ENCODE data around the gene CACNB3. TPM values are rescaled to one million over a fixed set of nuclear protein-coding genes. Genes with fewer than 3 reads are reported as not detected.

The CACNB3 gene
- total and polyA plus RNA-seq, 2 of the 13 experiments (the other 11 are each of a cell fraction or from before 2014, with no cell fraction given) = 0.29 to 0.54 TPM

- TF ChIP-seq NFAT5 (CRISPR knock-in tag; IDR thresholded peaks at IDR 0.05) (no peak), THYN1 (CRISPR knock-in tag; IDR thresholded peaks at IDR 0.05; ENCODE audit: borderline replicate concordance, low read depth) (no peak), SATB2 (CRISPR knock-in tag; IDR thresholded peaks at IDR 0.05) (no peak), XBP1 (CRISPR knock-in tag; IDR thresholded peaks at IDR 0.05) (no peak), ZNF614 (CRISPR knock-in tag; IDR thresholded peaks at IDR 0.05; ENCODE audit: borderline replicate concordance) (no peak), ZNF83 (CRISPR knock-in tag; IDR thresholded peaks at IDR 0.05; ENCODE audit: borderline replicate concordance) (0 out of 2 replicates have a peak, but pooled peaks have one; percentile 28), ZNF503 (CRISPR knock-in tag; IDR thresholded peaks at IDR 0.05) (no peak), ZNF691 (CRISPR knock-in tag; IDR thresholded peaks at IDR 0.05; ENCODE audit: borderline replicate concordance, low read depth) (no peak), POLR2AphosphoS2 (IDR thresholded peaks at IDR 0.05; ENCODE audit: low read depth, low read length) (no peak), HMG20B (CRISPR knock-in tag; conservative IDR thresholded peaks at IDR 0.05) (0 out of 2 replicates have a peak, but pooled peaks have one; percentile 11)
- TF ChIP-seq, protein P1, sequence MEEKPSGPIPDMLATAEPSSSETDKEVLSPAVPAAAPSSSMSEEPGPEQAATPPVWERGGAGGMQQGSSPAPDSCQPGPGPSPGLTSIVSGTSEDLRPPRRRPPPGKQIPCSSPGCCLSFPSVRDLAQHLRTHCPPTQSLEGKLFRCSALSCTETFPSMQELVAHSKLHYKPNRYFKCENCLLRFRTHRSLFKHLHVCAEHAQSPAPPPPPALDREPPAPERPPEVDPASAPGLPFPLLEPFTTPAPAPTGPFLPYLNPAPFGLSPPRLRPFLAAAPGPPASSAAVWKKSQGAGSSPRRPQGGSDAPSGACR (CRISPR knock-in tag; IDR thresholded peaks at IDR 0.05) = no peak
- TF ChIP-seq, protein P2, sequence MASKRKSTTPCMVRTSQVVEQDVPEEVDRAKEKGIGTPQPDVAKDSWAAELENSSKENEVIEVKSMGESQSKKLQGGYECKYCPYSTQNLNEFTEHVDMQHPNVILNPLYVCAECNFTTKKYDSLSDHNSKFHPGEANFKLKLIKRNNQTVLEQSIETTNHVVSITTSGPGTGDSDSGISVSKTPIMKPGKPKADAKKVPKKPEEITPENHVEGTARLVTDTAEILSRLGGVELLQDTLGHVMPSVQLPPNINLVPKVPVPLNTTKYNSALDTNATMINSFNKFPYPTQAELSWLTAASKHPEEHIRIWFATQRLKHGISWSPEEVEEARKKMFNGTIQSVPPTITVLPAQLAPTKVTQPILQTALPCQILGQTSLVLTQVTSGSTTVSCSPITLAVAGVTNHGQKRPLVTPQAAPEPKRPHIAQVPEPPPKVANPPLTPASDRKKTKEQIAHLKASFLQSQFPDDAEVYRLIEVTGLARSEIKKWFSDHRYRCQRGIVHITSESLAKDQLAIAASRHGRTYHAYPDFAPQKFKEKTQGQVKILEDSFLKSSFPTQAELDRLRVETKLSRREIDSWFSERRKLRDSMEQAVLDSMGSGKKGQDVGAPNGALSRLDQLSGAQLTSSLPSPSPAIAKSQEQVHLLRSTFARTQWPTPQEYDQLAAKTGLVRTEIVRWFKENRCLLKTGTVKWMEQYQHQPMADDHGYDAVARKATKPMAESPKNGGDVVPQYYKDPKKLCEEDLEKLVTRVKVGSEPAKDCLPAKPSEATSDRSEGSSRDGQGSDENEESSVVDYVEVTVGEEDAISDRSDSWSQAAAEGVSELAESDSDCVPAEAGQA (IDR thresholded peaks at IDR 0.05; ENCODE audit: low read depth) = no peak
- TF ChIP-seq, protein P2 (CRISPR knock-in tag; IDR thresholded peaks at IDR 0.05; ENCODE audit: borderline replicate concordance) = no peak
These were observed 7.3 kb upstream of the CACNB3 start (continued) for GRCh38 chr12:48810903-48811431.
